SK-N-SH (cell line): Measurements from ENCODE around the gene EHBP1L1. TPM values are rescaled to one million over a fixed set of nuclear protein-coding genes. Genes with fewer than 3 reads are reported as not detected.
A peak's percentile ranks its signal among the peaks of the same experiment; 100 is the strongest.

Experiments
- CTCF ChIA-PET: fragments of 300-600, 350-600 bp; formaldehyde crosslinking; extraction: SDS; loops from one replicate; lab custom pipeline; 2021; lab: Yijun Ruan, JAX
- POLR2A ChIA-PET: fragments of 350-600 bp; sonication (Branson Sonifier 250); formaldehyde crosslinking; extraction: SDS; loops from one replicate; lab custom pipeline; 2020; ENCODE audit warnings: antibody characterized with exemption, inconsistent platforms; lab: Yijun Ruan, JAX
- DNase-seq: peaks from one replicate; pipeline ENCODE4 v3.0.0; 2012
- H2AFZ ChIP-seq: fragments of 200-600 bp; sonication (generic); 2 replicates; pipeline ENCODE4 v1.8.1; 2016; ENCODE audit warnings: antibody characterized with exemption, mild to moderate bottlenecking, low read depth
- H3F3A ChIP-seq: fragments of 200-600 bp; sonication (generic); replicated peaks from 2 replicates; pipeline ENCODE3; 2016; ENCODE audit warnings: antibody characterized with exemption, mild to moderate bottlenecking; ENCODE audit not compliant: insufficient read depth
- H3K27ac ChIP-seq, 2 experiments: fragments of 200-500 bp in 1 of 2; fragments of 200-600 bp in 1 of 2; sonication (Bioruptor generic) in 1 of 2; sonication (generic), shearing (Covaris generic) in 1 of 2; 2 replicates each; pipeline versions ENCODE4 v1.5.1 to v1.6.1; 2014 to 2016; ENCODE audit warnings: low read depth in 2 of 2, inconsistent platforms in 1 of 2, low read length in 1 of 2, mild to moderate bottlenecking in 1 of 2, mixed read lengths in 1 of 2
- H3K27me3 ChIP-seq: fragments of 200-600 bp; sonication (generic), shearing (Covaris generic); 2 replicates; pipeline ENCODE4 v1.6.1; 2016; ENCODE audit warnings: mixed run types; ENCODE audit not compliant: insufficient read depth
- H3K36me3 ChIP-seq, 2 experiments: fragments of 200-500 bp in 1 of 2; fragments of 200-600 bp in 1 of 2; sonication (Bioruptor generic) in 1 of 2; sonication (generic) in 1 of 2; replicated peaks in 1 of 2; 2 replicates each; pipeline versions ENCODE3 to v1.5.1; 2014 to 2016; ENCODE audit warnings: low read length in 1 of 2, mild to moderate bottlenecking in 1 of 2; ENCODE audit not compliant: insufficient read depth in 2 of 2, control insufficient read depth in 1 of 2
- H3K4me1 ChIP-seq, 2 experiments: fragments of 200-500 bp in 1 of 2; fragments of 200-600 bp in 1 of 2; sonication (Bioruptor generic) in 1 of 2; sonication (generic), shearing (Covaris generic) in 1 of 2; 2 replicates each; pipeline versions ENCODE4 v1.5.1 to v1.6.1; 2014 to 2016; ENCODE audit warnings: low read depth in 1 of 2, low read length in 1 of 2, mixed run types in 1 of 2; ENCODE audit not compliant: insufficient read depth in 2 of 2, control insufficient read depth in 1 of 2
- H3K4me2 ChIP-seq: fragments of 200-600 bp; sonication (generic), shearing (Covaris generic); 2 replicates; pipeline ENCODE4 v1.6.1; 2017; ENCODE audit warnings: mixed run types
- H3K4me3 ChIP-seq, 2 experiments: fragments of 200-500 bp in 1 of 2; fragments of 200-600 bp in 1 of 2; sonication (Bioruptor generic) in 1 of 2; sonication (generic), shearing (Covaris generic) in 1 of 2; 2 replicates each; pipeline versions ENCODE4 v1.5.1 to v1.8.1; 2014 to 2016; ENCODE audit warnings: low read depth in 2 of 2, inconsistent platforms in 1 of 2, low read length in 1 of 2, mild to moderate bottlenecking in 1 of 2, mixed read lengths in 1 of 2, moderate library complexity in 1 of 2
- H3K79me2 ChIP-seq: fragments of 200-600 bp; sonication (generic); 2 replicates; pipeline ENCODE4 v1.8.1; 2017; ENCODE audit warnings: mild to moderate bottlenecking; ENCODE audit not compliant: insufficient read depth
- H3K9ac ChIP-seq: fragments of 200-600 bp; sonication (generic); 2 replicates; pipeline ENCODE4 v1.6.1; 2017; ENCODE audit warnings: mixed run types
- H3K9me2 ChIP-seq: fragments of 200-600 bp; sonication (generic); 2 replicates; pipeline ENCODE4 v1.6.1; 2017; ENCODE audit warnings: mixed run types
- H3K9me3 ChIP-seq: fragments of 200-600 bp; sonication (generic); 2 replicates; pipeline ENCODE4 v1.6.1; 2017; ENCODE audit warnings: mixed run types, mild to moderate bottlenecking, moderate library complexity
- H4K20me1 ChIP-seq: fragments of 200-600 bp; sonication (generic); 2 replicates; pipeline ENCODE4 v1.6.1; 2017; ENCODE audit warnings: mild to moderate bottlenecking, mixed run types; ENCODE audit not compliant: insufficient read depth
- ELF1 ChIP-seq: IDR thresholded peaks from 2 replicates; pipeline ENCODE4 v1.4.0; 2012
- EZH2phosphoT487 ChIP-seq: fragments of 200-600 bp; sonication (generic); IDR thresholded peaks from 2 replicates; pipeline ENCODE4 v1.6.1; 2017; ENCODE audit warnings: low read depth, mixed run types, mild to moderate bottlenecking, antibody characterized with exemption, moderate library complexity, borderline replicate concordance
- FOXJ3 ChIP-seq: sonication (generic); formaldehyde crosslinking; IDR thresholded peaks from 2 replicates; pipeline ENCODE4 v1.5.1; 2020; ENCODE audit warnings: mild to moderate bottlenecking, missing genetic modification reagents
- IRF3 ChIP-seq: fragments of 150-350 bp; IDR thresholded peaks from 2 replicates; pipeline ENCODE4 v1.6.1; 2016; ENCODE audit warnings: mild to moderate bottlenecking, low read depth, low read length
- MEF2A ChIP-seq: IDR thresholded peaks from 2 replicates; pipeline ENCODE4 v1.4.0; 2012; ENCODE audit warnings: low read depth, borderline replicate concordance
- MXI1 ChIP-seq: IDR thresholded peaks from 2 replicates; pipeline ENCODE4 v1.6.1; 2012; ENCODE audit warnings: mild to moderate bottlenecking, low read depth, low read length, improper control_type of control experiment
- RAD21 ChIP-seq: IDR thresholded peaks from 2 replicates; pipeline ENCODE4 v1.6.1; 2012; ENCODE audit warnings: mild to moderate bottlenecking, low read length
- RFX5 ChIP-seq: IDR thresholded peaks from 2 replicates; pipeline ENCODE4 v1.6.1; 2012; ENCODE audit warnings: mild to moderate bottlenecking, improper control_type of control experiment, low read length
- RXRA ChIP-seq: IDR thresholded peaks from 2 replicates; pipeline ENCODE4 v1.4.0; 2012; ENCODE audit warnings: low read depth, mild to moderate bottlenecking, borderline replicate concordance
- SIN3A ChIP-seq: IDR thresholded peaks from 2 replicates; pipeline ENCODE4 v1.6.1; 2012; ENCODE audit warnings: low read depth, mild to moderate bottlenecking, low read length, moderate library complexity, borderline replicate concordance
- SMC3 ChIP-seq: IDR thresholded peaks from 2 replicates; pipeline ENCODE4 v1.6.1; 2012; ENCODE audit warnings: low read depth, low read length, improper control_type of control experiment
- TAF1 ChIP-seq: IDR thresholded peaks from 2 replicates; pipeline ENCODE4 v1.6.1; 2012; ENCODE audit warnings: low read depth, mild to moderate bottlenecking, low read length, moderate library complexity, borderline replicate concordance
- YY1 ChIP-seq: IDR thresholded peaks from 2 replicates; pipeline ENCODE4 v1.4.0; 2012; ENCODE audit warnings: low read depth, mild to moderate bottlenecking
- ZBTB33 ChIP-seq: IDR thresholded peaks from 2 replicates; pipeline ENCODE4 v1.4.0; 2012; ENCODE audit warnings: low read depth, borderline replicate concordance
- WGBS: methylation state at CpG from one replicate; pipeline ENCODE4 v1.1.6; 2017; ENCODE audit warnings: low lambda C conversion rate; 5-methylcytosine and 5-hydroxymethylcytosine counted together
- polyA plus RNA-seq, 3 experiments: library from polyadenylated mRNA; depleted of rRNA; stranded (reverse); fragments of >200 nt; gene quantifications; 2 replicates each; pipeline ENCODE4 v1.2.3, GENCODE V29; 2012
- TF ChIP-seq, protein P1 (sequence below): IDR thresholded peaks from 2 replicates; pipeline ENCODE4 v1.6.1; 2012; ENCODE audit warnings: mild to moderate bottlenecking, low read depth, low read length, moderate library complexity
- TF ChIP-seq, protein P2 (sequence below): fragments of 150-350 bp; IDR thresholded peaks from 2 replicates; pipeline ENCODE4 v1.6.1; 2017; ENCODE audit warnings: antibody characterized with exemption, low read length, low read depth, borderline replicate concordance
- TF ChIP-seq, protein P3 (sequence below): IDR thresholded peaks from 2 replicates; pipeline ENCODE4 v1.4.0; 2012; ENCODE audit warnings: low read depth, borderline replicate concordance
- TF ChIP-seq, protein P4 (sequence below): IDR thresholded peaks from 2 replicates; pipeline ENCODE4; 2012

EHBP1L1 gene
- polyA plus RNA-seq, 1 of the 3 experiments (the other 2 are of a cell fraction): 48.7 TPM

DNA sequence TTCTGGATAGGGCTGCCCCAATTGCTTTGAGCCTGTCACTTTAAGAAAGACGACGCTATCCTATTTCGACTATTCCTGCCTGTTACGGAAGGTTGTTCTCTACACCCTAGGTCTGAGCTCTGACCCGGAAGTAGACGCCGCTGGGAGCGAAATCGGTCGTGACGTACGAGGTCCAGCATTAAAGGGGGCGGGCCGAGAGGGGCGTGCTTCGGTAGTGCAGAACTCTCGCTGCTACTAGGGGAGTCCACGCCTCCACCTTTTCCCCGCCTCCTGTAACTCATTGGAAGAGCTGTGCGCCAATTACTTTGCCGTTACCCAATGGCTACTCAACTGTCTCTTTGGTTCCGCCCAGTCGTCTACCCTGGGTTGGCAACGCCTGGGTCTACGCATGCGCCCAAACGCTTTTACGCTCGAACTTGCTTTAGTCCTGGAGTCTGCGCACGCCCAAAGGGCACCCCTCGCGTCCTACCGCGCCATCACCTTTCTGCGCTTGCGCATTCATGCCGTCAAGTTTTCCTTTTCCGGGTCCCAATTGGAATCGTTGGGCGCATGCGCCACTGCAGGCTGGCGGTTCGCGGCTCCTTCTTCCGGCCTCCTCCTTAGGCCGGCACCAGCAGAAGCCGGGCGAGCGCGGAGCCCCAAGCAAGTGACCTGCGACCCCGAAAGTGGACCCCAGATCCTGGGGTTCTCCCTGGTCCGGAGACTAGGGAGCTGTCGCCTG is 39.5 kb downstream of the EHBP1L1 start, which contains the start of gene PCNX3 (continued):
- TF ChIP-seq, protein P1, sequence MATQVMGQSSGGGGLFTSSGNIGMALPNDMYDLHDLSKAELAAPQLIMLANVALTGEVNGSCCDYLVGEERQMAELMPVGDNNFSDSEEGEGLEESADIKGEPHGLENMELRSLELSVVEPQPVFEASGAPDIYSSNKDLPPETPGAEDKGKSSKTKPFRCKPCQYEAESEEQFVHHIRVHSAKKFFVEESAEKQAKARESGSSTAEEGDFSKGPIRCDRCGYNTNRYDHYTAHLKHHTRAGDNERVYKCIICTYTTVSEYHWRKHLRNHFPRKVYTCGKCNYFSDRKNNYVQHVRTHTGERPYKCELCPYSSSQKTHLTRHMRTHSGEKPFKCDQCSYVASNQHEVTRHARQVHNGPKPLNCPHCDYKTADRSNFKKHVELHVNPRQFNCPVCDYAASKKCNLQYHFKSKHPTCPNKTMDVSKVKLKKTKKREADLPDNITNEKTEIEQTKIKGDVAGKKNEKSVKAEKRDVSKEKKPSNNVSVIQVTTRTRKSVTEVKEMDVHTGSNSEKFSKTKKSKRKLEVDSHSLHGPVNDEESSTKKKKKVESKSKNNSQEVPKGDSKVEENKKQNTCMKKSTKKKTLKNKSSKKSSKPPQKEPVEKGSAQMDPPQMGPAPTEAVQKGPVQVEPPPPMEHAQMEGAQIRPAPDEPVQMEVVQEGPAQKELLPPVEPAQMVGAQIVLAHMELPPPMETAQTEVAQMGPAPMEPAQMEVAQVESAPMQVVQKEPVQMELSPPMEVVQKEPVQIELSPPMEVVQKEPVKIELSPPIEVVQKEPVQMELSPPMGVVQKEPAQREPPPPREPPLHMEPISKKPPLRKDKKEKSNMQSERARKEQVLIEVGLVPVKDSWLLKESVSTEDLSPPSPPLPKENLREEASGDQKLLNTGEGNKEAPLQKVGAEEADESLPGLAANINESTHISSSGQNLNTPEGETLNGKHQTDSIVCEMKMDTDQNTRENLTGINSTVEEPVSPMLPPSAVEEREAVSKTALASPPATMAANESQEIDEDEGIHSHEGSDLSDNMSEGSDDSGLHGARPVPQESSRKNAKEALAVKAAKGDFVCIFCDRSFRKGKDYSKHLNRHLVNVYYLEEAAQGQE: 0 out of 2 replicates have a peak, but pooled peaks have one; percentile 16
- peak; percentile 70; the same call in 1 of the 2 replicates for TF ChIP-seq SIN3A
- TF ChIP-seq, protein P2, sequence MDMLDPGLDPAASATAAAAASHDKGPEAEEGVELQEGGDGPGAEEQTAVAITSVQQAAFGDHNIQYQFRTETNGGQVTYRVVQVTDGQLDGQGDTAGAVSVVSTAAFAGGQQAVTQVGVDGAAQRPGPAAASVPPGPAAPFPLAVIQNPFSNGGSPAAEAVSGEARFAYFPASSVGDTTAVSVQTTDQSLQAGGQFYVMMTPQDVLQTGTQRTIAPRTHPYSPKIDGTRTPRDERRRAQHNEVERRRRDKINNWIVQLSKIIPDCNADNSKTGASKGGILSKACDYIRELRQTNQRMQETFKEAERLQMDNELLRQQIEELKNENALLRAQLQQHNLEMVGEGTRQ: no peak

DNA sequence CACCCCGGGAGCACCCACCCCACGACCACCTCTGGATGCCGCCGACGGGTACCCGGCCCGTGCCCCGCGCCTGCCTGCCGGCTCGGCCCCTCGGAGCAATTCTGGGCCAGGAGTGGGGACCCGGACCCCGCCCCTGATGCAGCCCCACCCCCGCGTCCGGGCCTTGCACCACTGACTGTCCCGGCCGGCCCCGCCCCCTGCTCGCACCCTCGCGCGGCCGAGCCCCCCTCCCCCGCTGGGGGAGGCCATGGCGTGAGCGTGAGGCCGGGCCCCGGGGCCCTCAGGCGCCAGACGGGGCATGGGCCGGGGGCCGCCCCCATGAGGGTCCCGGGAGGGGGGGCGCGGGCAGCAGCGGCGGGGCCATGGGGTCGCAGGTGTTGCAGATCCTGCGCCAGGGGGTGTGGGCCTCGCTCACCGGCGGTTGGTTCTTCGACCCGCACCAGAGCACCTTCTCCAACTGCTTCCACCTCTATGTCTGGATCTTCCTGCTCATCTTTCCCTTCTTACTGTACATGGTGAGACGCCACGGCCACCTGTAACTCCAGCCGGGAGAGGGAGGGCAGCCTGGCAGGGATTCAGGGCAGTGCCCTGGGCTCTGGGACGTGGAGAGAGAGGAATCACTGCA is 40.2 kb downstream of the EHBP1L1 start:
- H3K9me3 ChIP-seq: no peaks in the 10 kb centered on the region
- H2AFZ ChIP-seq: no peak overlapping the region
- H3K27me3 ChIP-seq: no peaks in the 10 kb centered on the region
- peaks cover 6 to 44% of the 10 kb centered on the region in 2 experiments for H3K36me3 ChIP-seq
- no peaks in the 10 kb centered on the region for H3K9me2 ChIP-seq
- peaks cover 20 to 36% of the 10 kb centered on the region in 2 experiments; a peak in 3 of 4 replicates for H3K4me1 ChIP-seq
- 0% methylated on average over 10 of the region's 50 CpGs for WGBS
- peaks cover 4% of the 10 kb centered on the region for H3F3A ChIP-seq
- H3K4me3 ChIP-seq: peak overlapping the region; percentile 68 to 95
- CTCF ChIA-PET: interaction anchor here (2.5 to 4.9 kb wide), 2 partner anchors 11 to 21 kb away, joined by 18 read pairs; partner anchors contain the start of gene SIPA1
- H3K79me2 ChIP-seq: peaks cover 93% of the 10 kb centered on the region
- peak; percentile 89 for DNase-seq
- H4K20me1 ChIP-seq: peaks cover 23% of the 10 kb centered on the region
- H3K9ac ChIP-seq: peak overlapping the region; percentile 86
- H3K4me2 ChIP-seq: peak overlapping the region; percentile 85
- POLR2A ChIA-PET: interaction anchor here (0.9 to 1.5 kb wide), 6 partner anchors 9 to 274 kb away, joined by 3 to 5 read pairs (median 4); partner anchors contain the start of genes CCDC85B, CFL1 and MALAT1
- peak overlapping the region; percentile 83 to 93; a peak in 3 of 4 replicates for H3K27ac ChIP-seq
- no peak for TF ChIP-seq SMC3
- TF ChIP-seq IRF3: no peak
- TF ChIP-seq RAD21: no peak
- TF ChIP-seq, protein P3, sequence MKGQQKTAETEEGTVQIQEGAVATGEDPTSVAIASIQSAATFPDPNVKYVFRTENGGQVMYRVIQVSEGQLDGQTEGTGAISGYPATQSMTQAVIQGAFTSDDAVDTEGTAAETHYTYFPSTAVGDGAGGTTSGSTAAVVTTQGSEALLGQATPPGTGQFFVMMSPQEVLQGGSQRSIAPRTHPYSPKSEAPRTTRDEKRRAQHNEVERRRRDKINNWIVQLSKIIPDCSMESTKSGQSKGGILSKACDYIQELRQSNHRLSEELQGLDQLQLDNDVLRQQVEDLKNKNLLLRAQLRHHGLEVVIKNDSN: no peak
- no peak for TF ChIP-seq YY1
- TF ChIP-seq RXRA: no peak
- TF ChIP-seq SIN3A: no peak; the same call in 1 of the 2 replicates
- TF ChIP-seq EZH2phosphoT487: no peak
- no peak for TF ChIP-seq RFX5
- no peak for TF ChIP-seq ELF1
- no peak for TF ChIP-seq MEF2A
- no peak for TF ChIP-seq TAF1
- no peak for TF ChIP-seq ZBTB33
- TF ChIP-seq FOXJ3 (CRISPR knock-in tag): no peak
- TF ChIP-seq, protein P4, sequence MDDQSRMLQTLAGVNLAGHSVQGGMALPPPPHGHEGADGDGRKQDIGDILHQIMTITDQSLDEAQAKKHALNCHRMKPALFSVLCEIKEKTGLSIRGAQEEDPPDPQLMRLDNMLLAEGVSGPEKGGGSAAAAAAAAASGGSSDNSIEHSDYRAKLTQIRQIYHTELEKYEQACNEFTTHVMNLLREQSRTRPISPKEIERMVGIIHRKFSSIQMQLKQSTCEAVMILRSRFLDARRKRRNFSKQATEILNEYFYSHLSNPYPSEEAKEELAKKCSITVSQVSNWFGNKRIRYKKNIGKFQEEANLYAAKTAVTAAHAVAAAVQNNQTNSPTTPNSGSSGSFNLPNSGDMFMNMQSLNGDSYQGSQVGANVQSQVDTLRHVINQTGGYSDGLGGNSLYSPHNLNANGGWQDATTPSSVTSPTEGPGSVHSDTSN: no peak
- no peak for TF ChIP-seq MXI1
